B cell (primary cell): ENCODE measurements around the gene SIRPB1. TPM values are rescaled to one million over a fixed set of nuclear protein-coding genes. Genes with fewer than 3 reads are reported as not detected.

Experiments used
- ATAC-seq: fragments of 200-7000 bp; cut with Tn5 transposase; one replicate; pipeline ENCODE4 v1.10.0; 2021; ENCODE audit warnings: low read depth, mild to moderate bottlenecking, moderate number of reproducible peaks, moderate library complexity
- CTCF ChIA-PET: fragments of 350-600 bp; sonication (Branson Sonifier 250); formaldehyde crosslinking; loops from one replicate; lab custom pipeline; 2021; ENCODE audit warnings: antibody characterized with exemption, inconsistent platforms; lab: Charles Lee
- POLR2A ChIA-PET: fragments of 350-600 bp; sonication (Branson Sonifier 250); formaldehyde crosslinking; loops from one replicate; lab custom pipeline; 2021; ENCODE audit warnings: antibody characterized with exemption; lab: Charles Lee
- DNase-seq: peaks from one replicate; pipeline ENCODE4 v3.0.0; 2013
- H2AFZ ChIP-seq: 2 replicates; pipeline ENCODE4 v1.6.1; 2012; ENCODE audit warnings: mild to moderate bottlenecking, low read depth, low read length; ENCODE audit not compliant: insufficient read depth, poor library complexity, severe bottlenecking
- H3K27ac ChIP-seq, 2 donors: 1 replicate in 1 of 2; 2 replicates in 1 of 2; pipeline ENCODE4 v1.5.1; 2012 to 2013; ENCODE audit warnings: low read length in 2 of 2, mild to moderate bottlenecking in 2 of 2, moderate library complexity in 1 of 2
- H3K27me3 ChIP-seq, 4 experiments: fragments of 200-600 bp in 1 of 4; sonication (generic) in 1 of 4; replicated peaks in 1 of 4; 1 replicate in 2 of 4; 2 replicates in 2 of 4; pipeline versions ENCODE4 v1.6.1 to v1.7.0; 2013 to 2016; ENCODE audit warnings: low read length in 3 of 4, mild to moderate bottlenecking in 2 of 4, mixed read lengths in 1 of 4, moderate library complexity in 1 of 4; ENCODE audit not compliant: insufficient read depth in 4 of 4, control insufficient read depth in 3 of 4; ENCODE audit errors: control extremely low read depth in 1 of 4
- H3K36me3 ChIP-seq, 2 experiments: replicated peaks in 1 of 2; 1 replicate in 1 of 2; 2 replicates in 1 of 2; pipeline versions ENCODE4 v1.6.1 to v1.7.1; 2013; ENCODE audit warnings: low read length in 1 of 2; ENCODE audit not compliant: insufficient read depth in 2 of 2, control insufficient read depth in 1 of 2; ENCODE audit errors: control extremely low read depth in 1 of 2, extremely low read depth in 1 of 2
- H3K4me1 ChIP-seq, 2 donors: fragments of 200-600 bp in 1 of 2; sonication (generic) in 1 of 2; 1 replicate in 1 of 2; 2 replicates in 1 of 2; pipeline versions ENCODE4 v1.5.1 to v1.6.1; 2013 to 2017; ENCODE audit warnings: low read length in 2 of 2; ENCODE audit not compliant: control insufficient read depth in 2 of 2, insufficient read depth in 2 of 2
- H3K4me2 ChIP-seq: replicated peaks from 2 replicates; pipeline ENCODE3; 2012; ENCODE audit warnings: mild to moderate bottlenecking, low read depth, low read length; ENCODE audit not compliant: poor library complexity, severe bottlenecking
- H3K4me3 ChIP-seq, 5 experiments: fragments of 200-600 bp in 1 of 5; sonication (generic) in 1 of 5; 1 replicate in 3 of 5; 2 replicates in 2 of 5; pipeline versions ENCODE4 v1.5.1 to v1.7.0; 2011 to 2016; ENCODE audit warnings: low read length in 4 of 5, mild to moderate bottlenecking in 4 of 5, low read depth in 2 of 5, control low read depth in 1 of 5, moderate library complexity in 1 of 5; ENCODE audit not compliant: insufficient read depth in 1 of 5; ENCODE audit errors: control extremely low read depth in 1 of 5, extremely low read depth in 1 of 5
- H3K79me2 ChIP-seq: fragments of 200-600 bp; sonication (generic); one replicate; pipeline ENCODE4 v1.6.0; 2016; ENCODE audit warnings: low read length; ENCODE audit not compliant: control insufficient read depth, insufficient read depth
- H3K9ac ChIP-seq: fragments of 200-600 bp; sonication (generic); 2 replicates; pipeline ENCODE4 v1.6.1; 2017; ENCODE audit warnings: mild to moderate bottlenecking, low read length, moderate library complexity
- H3K9me3 ChIP-seq, 3 donors: one replicate each; pipeline versions ENCODE4 v1.6.1 to v1.7.1; 2013; ENCODE audit warnings: low read length in 2 of 3; ENCODE audit not compliant: control insufficient read depth in 2 of 3, insufficient read depth in 1 of 3; ENCODE audit errors: control extremely low read depth in 1 of 3
- H4K20me1 ChIP-seq: 2 replicates; pipeline ENCODE4 v1.6.0; 2012; ENCODE audit warnings: mild to moderate bottlenecking, low read length; ENCODE audit not compliant: insufficient read depth, control insufficient read depth, poor library complexity, severe bottlenecking
- H3K27ac Mint-ChIP-seq: one replicate; pipeline ENCODE4 v1.8.0; 2021; ENCODE audit warnings: mixed read lengths
- H3K27me3 Mint-ChIP-seq: one replicate; pipeline ENCODE4 v1.8.0; 2021; ENCODE audit warnings: mixed read lengths
- H3K4me1 Mint-ChIP-seq: one replicate; pipeline ENCODE4 v1.8.0; 2021; ENCODE audit warnings: mixed read lengths
- H3K4me3 Mint-ChIP-seq: one replicate; pipeline ENCODE4 v1.8.0; 2021; ENCODE audit warnings: mixed read lengths
- H3K9me3 Mint-ChIP-seq: one replicate; pipeline ENCODE4 v1.8.0; 2022; ENCODE audit warnings: mixed read lengths; ENCODE audit not compliant: insufficient read depth
- EZH2 ChIP-seq: IDR thresholded peaks from 2 replicates; pipeline ENCODE4 v1.6.1; 2012; ENCODE audit warnings: borderline replicate concordance, low read depth, mild to moderate bottlenecking, moderate library complexity, low read length; ENCODE audit not compliant: insufficient read depth, poor library complexity, severe bottlenecking
- WGBS: methylation state at CpG from one replicate; pipeline ENCODE4 v1.1.5; 2013; ENCODE audit warnings: missing lambda C conversion rate; ENCODE audit not compliant: insufficient coverage; 5-methylcytosine and 5-hydroxymethylcytosine counted together
- intact Hi-C: fragments of 100-400 bp; cut with micrococcal nuclease; formaldehyde crosslinking; loops from one replicate; pipeline ENCODE4 v1.10.0; 2022
- polyA minus RNA-seq: library from RNA; depleted of rRNA, polyadenylated mRNA; stranded (reverse); fragments of >200 nt; gene quantifications from 2 replicates; pipeline ENCODE4 v1.2.3, GENCODE V29; 2012
- polyA plus RNA-seq: library from polyadenylated mRNA; depleted of rRNA; stranded (reverse); fragments of >200 nt; gene quantifications from 2 replicates; pipeline ENCODE4 v1.2.3, GENCODE V29; 2012
- total RNA-seq, 2 donors: library from RNA; stranded (reverse); fragments of 120-200 nt in 1 of 2; gene quantifications; 1 replicate in 1 of 2; 2 replicates in 1 of 2; pipeline versions ENCODE4 v1.2.3 to v1.2.4, GENCODE V29; 2013 to 2022
- TF ChIP-seq, protein P1 (sequence below): fragments of 200-600 bp; IDR thresholded peaks from one replicate; pipeline ENCODE4 v1.8.0; 2022; ENCODE audit warnings: antibody characterized with exemption, mild to moderate bottlenecking

SIRPB1 gene
- 1.3 and 1.7 TPM in 2 replicates for total RNA-seq
- 1.7 TPM for total RNA-seq (2013)
- polyA plus RNA-seq = 0.78 and 1.3 TPM in 2 replicates
- 0.50 and 1.9 TPM in 2 replicates for polyA minus RNA-seq

DNA sequence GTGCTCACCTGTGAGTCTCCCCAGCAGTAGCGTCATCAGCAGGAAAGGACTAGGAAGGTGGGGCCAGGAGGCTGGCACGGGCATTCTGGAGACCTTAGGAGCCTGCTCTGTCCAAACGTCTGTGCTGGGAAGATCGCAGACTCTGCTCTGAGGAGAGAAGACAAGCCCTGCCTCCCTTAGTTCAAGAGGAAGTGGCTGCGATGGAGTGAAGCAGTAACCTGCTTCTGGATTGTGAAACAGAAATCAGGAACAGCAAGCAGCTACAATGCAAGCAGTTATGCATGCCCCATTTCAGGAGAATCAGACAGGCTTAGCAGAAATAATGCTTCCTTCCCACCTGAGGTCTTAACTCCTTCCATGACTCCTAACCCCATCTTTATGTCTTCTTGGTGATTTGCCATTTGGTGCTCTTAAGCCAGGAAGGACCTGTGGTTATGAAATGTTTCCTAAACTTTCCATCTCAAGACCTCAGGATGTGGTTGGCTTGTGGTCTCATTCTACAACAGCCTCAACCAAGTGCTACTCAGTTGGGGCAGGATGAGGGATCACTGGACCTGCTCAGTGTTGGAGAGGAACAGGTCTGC lies at the start of gene SIRPB1:
TSS of gene SIRPB1 (minus strand) at position 149 of the 584 bp plus-strand sequence. CDS start at position 84, 65 bp downstream.
- no peaks in the 10 kb centered on the region for H3K9me3 Mint-ChIP-seq
- WGBS = 9% methylated on average over 5 of the region's 5 CpGs
- CTCF ChIA-PET = no interaction called here
- TF ChIP-seq EZH2 = no peak
- TF ChIP-seq, protein P1, sequence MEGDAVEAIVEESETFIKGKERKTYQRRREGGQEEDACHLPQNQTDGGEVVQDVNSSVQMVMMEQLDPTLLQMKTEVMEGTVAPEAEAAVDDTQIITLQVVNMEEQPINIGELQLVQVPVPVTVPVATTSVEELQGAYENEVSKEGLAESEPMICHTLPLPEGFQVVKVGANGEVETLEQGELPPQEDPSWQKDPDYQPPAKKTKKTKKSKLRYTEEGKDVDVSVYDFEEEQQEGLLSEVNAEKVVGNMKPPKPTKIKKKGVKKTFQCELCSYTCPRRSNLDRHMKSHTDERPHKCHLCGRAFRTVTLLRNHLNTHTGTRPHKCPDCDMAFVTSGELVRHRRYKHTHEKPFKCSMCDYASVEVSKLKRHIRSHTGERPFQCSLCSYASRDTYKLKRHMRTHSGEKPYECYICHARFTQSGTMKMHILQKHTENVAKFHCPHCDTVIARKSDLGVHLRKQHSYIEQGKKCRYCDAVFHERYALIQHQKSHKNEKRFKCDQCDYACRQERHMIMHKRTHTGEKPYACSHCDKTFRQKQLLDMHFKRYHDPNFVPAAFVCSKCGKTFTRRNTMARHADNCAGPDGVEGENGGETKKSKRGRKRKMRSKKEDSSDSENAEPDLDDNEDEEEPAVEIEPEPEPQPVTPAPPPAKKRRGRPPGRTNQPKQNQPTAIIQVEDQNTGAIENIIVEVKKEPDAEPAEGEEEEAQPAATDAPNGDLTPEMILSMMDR = no peak
- Histone ChIP-seq H3K27me3 (no peaks in the 10 kb centered on the region), H3K79me2 (no peaks in the 10 kb centered on the region), H3K4me1 (peaks cover 61 to 67% of the 10 kb centered on the region in 2 donors), H3K27ac (peak within 1 kb of the TSS; percentile 21 to 58), H4K20me1 (no peaks in the 10 kb centered on the region), H3K36me3 (no peaks in the 10 kb centered on the region), H2AFZ (peak within 1 kb of the TSS; percentile 55), H3K9ac (peak within 1 kb of the TSS; percentile 24), H3K9me3 (peaks cover 0 to 7% (median 4%) of the 10 kb centered on the region in 3 donors), H3K4me2 (peak within 1 kb of the TSS; percentile 51), H3K4me3 (peak within 1 kb of the TSS in 3 of 5 experiments; percentile 11 to 74 (median 27))
- no peak for ATAC-seq
- intact Hi-C loops = no loop called here
- H3K4me3 Mint-ChIP-seq = peak within 1 kb of the TSS; percentile 5
- peaks cover 68% of the 10 kb centered on the region for H3K4me1 Mint-ChIP-seq
- DNase-seq = peak; percentile 43
- POLR2A ChIA-PET = no interaction called here
- no peaks in the 10 kb centered on the region for H3K27me3 Mint-ChIP-seq
- peak within 1 kb of the TSS; percentile 70 for H3K27ac Mint-ChIP-seq

GRCh38 chr20:1669304-1669703 lies 49.5 kb upstream of the SIRPB1 start:
- H3K27ac Mint-ChIP-seq = no peak overlapping the region
- no peak overlapping the region for H3K27ac ChIP-seq
- H3K4me1 Mint-ChIP-seq = peaks cover 15% of the 10 kb centered on the region

More at GRCh38 chr20:1669304-1669703, 49.5 kb upstream of the SIRPB1 start:
- Histone ChIP-seq H2AFZ (no peak overlapping the region), H3K79me2 (no peaks in the 10 kb centered on the region), H3K9me3 (no peaks in the 10 kb centered on the region), H3K36me3 (no peaks in the 10 kb centered on the region), H3K4me2 (no peak overlapping the region), H4K20me1 (no peaks in the 10 kb centered on the region), H3K9ac (no peak overlapping the region), H3K4me1 (peaks cover 12 to 16% of the 10 kb centered on the region in 2 donors), H3K4me3 (no peak overlapping the region), H3K27me3 (peaks cover 0 to 3% (median 0%) of the 10 kb centered on the region in 4 experiments)
- Mint-ChIP-seq H3K9me3 (peaks cover 2% of the 10 kb centered on the region), H3K27me3 (peaks cover 3% of the 10 kb centered on the region), H3K4me3 (no peak overlapping the region)
- ATAC-seq (no peak), DNase-seq (no peak)
- POLR2A ChIA-PET = no interaction called here
- 98% methylated on average over 3 of the region's 5 CpGs for WGBS
- intact Hi-C loops = no loop called here
- CTCF ChIA-PET = no interaction called here
- TF ChIP-seq, protein P1 = no peak
- no peak for TF ChIP-seq EZH2
